ENCODE data around the gene COL24A1.
"Not testable (repeated sequence)": the region's sequence is repeated elsewhere in the genome, so short reads cannot be mapped to it uniquely, and the experiment has no call there.

Gene COL24A1

DNA sequence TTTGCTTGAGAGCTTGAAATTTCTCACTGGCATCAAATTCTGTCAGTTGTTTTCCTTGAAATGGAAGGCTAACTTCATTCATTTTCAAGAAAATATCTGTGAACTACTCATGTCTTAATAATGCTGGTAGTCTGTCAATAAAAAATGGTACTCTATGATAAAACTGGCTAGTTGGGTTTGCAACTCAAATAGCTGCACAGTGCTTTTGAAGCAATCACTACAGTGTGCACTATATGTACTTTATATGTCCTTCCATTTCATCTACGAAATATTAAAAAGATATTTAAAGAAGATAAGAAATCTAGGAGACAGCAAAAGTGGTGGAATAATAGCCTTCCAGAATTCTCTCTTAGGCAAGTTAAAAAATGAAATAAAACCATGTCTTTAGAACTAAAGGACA is 408.5 kb downstream of the COL24A1 start:
- DNase-seq: no peak

DNA sequence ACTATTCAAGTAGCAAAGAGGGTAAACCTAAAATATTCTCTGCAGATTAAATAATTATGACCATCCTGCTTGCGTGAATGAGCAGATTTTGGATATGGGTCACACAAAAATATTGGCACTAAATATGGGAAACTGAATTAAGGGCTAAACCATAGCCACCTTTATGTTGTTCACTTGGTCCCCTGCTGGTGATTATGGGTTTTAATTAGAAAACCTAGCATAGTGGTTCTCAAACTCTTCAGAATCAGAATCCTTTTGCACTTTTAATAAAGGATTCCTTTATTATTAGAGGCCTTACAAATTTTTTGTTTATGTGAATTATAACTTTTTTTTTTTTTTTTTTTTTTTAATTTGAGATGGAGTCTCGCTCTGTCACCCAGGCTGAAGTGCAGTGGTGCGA is 409.8 kb downstream of the COL24A1 start:
- no peak for DNase-seq

DNA sequence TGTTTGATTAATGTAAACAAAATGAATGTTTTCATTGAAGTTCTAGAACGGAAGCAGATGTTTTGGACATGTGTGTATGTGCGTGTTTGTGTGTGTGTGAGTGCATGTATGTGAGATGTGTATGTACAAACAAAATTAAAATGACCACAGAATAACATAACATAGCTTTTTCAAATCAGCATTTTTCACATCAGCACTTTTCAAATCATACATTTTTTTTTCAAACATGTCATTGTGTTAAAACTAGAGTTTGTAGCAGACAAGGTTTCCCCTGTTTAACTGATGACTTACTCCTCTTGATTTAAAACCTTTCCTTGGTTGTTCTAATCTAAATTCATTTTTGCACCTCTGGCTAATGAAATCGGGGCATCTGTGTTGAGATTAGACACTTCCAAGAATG is 412.8 kb downstream of the COL24A1 start:
- no peak for DNase-seq

DNA sequence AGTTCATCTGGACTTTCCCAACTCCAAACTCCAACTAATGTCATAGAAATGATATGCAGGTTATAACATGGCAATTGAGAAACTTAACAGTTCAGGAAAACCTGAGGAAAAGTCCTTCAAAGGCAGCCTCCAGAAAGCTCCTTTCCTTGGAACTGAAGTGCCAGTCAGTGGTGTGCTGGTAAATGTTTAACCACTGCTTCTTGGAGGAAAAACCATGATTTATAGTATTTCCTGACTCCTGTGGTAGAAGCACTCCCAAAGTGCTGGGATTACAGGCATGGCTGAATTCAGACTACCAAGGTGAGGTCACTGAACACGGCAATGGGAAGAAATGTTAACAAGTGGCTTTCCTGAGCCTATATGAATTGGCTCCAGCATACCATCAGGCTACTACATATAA is 421.6 kb downstream of the COL24A1 start:
- no peak for DNase-seq

DNA sequence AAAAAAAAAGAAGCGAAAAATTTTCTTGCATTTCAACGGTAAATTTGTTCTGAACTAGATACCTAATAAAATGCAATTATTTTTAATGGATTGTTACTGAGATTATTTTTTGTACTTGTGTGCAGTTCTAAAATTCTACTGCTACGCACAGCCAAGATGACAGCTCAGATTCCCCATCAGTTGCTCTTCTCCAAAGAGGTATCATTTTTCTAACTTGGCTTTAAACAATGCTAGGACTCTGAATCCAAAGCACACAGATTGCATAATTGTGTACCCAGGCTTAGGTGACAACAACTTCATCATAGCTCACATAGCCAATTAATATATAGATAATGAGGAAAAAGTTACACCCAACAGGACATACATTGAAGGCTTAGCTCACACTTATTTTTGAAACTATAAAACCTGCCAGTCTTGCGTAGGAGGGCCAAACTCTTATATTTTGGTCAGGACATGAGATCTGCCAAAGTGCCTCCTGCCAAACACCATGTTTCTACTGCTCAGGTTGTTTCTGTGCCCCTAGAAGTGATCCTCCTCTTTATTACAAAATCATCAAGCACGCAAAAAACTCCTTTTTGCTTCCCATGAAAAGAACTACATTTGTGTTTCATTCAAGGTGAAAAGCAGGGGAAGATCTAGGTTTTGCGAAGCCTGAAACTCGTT is 437.8 kb downstream of the COL24A1 start:
- DNase-seq: no peak

DNA sequence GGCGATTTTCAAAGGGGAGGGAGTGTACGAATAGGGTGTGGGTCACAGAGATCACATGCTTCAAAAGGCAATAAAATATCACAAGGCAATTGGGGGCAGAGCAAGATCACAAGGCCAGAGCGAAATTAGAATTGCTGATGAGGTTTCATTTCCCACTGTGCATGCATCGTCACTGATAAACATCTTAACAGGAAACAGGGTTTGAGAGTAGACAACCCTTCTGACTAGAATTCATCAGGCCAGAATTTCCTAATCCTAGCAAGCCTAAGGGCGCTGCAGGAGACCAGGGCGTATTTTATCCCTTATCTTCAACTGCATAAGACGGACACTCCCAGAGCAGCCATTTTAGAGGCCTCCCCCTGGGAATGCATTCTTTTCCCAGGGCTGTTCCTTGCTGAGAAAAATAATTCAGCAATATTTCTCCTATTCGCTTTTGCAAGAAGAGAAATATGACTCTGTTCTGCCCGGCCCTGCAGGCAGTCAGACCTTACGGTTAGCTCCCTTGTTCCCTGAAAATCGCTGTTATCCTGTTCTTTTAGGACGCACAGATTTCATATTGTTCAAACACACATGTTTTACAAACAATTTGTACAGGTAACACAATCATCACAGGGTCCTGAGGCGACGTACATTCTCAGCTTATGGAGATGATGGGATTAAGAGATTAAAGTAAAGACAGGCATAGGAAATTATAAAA is 442.0 kb downstream of the COL24A1 start:
- DNase-seq: not testable (repeated sequence)

DNA sequence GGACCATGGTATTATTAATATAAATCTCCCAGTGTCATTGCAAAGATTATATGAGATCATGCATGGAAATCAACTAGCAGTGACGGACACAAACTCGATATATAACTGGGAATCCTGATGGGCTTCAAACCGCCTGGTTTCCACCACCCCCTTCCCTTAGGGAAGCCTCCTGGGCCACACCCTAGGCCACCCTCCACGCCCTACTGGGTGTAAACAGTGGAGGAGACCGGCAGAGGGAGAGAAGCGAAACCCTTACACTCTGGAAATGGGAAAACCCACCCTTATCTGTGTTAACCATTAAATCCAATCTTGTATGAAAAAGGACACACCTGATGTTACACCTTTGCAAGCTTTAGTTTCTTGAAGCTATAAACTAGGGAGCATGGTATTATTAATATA is 447.7 kb downstream of the COL24A1 start:
- no peak for DNase-seq

DNA sequence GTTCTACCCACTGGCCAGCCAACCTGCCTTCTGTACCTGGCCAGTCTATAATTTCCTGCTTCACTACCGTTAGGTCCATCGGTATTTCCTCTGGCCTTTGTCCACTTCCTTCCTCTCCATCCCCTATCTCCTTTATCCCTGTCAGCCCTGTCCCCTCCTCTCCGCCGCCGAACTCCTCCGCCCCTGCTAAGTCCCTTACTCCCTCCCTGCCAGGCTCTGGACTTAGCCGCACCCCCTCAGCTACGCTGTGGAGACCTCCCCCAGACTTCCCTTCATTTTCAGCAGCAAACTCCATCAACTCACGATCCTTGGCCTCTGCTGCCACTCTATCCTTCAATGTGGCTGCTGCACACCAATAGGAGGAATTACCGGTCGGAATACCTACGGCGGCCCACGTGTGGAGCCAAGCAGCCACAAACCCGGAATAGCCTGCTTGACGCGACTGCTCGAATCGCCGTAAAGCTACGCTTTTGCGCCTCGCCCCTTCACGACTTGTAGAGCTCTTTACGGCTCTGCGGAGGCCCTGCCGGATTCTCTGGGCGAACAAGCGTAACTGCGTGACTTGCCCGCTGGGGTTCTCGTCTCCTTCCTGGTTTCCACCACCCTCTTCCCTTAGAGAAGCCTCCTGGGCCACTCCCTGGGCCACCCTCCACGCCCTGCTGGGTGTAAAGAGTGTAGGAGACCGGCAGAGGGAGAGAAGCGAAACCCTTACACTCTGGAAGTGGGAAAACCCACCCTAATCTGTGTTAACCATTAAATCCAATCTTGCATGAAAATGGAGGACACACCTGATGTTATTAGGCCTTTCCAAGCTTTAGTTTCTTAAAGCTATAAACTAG is 448.4 kb downstream of the COL24A1 start, which contains the start of gene ZNHIT6:
Gene ZNHIT6, minus strand, starts transcription at position 444 of the 839 bp plus-strand sequence. Its CDS starts 149 bp downstream, at position 295.
- peak; percentile 87 for DNase-seq

DNA sequence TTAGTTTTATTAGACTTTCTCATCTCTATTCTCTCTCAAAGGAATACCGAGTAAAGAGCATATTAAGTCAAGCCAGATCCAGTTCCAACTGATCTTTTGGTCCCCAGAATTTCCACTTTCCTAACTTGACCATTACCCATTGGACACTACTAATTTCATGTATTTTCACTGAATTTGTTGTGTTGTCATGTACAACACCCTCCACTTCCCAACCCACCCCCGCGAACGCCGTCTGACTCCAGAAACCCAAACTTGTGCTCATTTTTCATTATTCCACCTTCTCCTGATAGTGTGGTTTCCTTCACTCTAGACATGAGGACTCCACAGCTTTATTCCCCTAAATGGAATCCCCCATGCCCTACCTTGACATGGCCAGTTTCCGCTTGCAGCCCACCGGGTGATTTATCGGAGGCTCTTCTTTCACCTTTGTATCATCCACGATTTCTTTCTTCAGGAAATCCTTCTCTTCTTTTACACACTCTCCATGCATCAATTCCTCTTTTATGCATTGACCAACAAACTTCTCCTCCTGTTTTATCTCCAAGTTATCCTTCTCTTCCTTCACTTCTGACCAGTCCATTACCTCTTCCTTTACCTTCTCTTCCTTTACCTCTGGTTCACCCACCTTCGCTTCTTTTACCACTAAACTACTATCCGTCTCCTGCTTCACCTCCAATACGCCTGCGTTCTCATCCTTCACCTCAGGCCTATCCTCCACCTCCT is 449.1 kb downstream of the COL24A1 start:
- DNase-seq: no peak

DNA sequence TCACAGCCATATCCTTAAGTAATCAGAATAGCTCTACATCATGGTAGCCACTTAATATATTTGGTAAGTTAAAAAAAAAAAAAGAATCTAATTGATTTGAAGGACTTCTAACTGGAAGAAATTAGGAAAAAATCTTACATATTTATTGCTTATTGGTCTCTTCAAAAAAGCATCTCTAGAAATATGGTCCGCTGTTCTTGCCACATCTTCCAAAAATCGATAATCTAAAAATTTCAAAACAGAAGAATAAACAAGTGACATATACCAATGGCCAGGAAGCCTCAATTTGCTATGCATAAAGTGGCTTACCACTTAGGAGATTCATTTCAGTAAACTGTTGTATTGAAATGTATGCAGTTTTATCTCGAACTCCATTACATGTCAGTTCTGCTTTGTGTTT is 450.6 kb downstream of the COL24A1 start:
- DNase-seq: no peak

DNA sequence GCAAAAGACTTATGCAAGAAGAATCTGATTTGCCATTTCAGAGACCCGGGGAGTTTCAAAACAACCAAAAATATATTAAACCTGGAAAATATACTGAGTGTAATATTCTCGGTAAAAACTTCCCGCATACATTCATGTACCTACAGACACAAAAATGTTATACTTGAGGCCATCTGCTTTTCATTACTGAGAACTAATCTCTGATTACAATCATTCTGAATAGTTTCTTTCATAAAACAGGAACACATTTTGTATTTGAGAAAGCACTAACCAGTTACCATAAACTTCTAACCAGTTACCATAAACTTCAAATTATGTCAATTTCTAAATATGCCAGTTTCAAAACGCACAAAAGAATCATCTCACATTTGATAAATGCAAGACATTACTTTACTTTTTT is 456.1 kb downstream of the COL24A1 start:
- no peak for DNase-seq

DNA sequence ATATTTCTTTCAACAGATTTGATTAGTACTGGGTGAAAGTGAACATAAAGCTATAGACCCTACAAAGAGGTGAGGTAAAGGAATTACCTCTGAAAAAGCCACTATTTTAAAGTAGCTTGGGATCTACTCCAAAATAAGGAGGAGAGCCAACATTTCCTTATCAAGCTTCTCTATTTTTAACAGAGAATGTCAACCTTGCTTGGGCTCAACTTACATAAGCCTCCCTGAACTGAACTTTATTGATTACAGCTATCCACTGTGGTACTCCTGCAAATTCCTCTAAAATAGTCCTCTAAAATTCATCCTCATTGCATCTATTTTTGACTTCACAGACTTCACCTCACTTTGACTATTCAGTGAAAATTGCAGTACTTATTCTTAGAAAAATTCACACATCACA is 458.7 kb downstream of the COL24A1 start:
- DNase-seq: no peak

DNA sequence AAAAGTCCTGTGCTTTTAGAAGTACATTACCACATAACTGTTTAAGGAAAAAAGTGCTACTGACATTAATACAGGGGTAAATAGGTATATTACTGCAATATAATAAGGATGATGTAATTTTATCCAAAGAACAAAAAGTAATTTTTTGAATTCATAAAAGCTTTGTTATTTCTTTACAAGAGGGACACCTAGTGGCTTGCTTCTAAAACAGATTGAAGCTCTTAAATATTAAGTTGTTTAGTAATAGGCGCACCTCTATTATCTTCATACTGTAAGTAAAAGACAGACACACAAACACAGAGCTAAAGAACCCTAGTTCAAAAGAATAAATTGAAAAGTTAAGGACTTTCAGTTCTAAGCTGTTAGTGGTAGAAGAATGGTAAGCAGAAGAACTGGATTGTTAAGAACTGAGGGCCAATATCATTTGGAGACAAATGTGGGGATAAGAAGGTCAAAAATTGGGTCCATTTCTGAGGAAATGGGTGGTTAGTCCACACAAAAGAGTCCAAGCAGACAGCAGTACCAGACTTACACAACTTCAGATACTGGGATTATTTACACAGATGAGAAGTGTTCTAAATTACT is 463.8 kb downstream of the COL24A1 start:
- DNase-seq: peak; percentile 9

DNA sequence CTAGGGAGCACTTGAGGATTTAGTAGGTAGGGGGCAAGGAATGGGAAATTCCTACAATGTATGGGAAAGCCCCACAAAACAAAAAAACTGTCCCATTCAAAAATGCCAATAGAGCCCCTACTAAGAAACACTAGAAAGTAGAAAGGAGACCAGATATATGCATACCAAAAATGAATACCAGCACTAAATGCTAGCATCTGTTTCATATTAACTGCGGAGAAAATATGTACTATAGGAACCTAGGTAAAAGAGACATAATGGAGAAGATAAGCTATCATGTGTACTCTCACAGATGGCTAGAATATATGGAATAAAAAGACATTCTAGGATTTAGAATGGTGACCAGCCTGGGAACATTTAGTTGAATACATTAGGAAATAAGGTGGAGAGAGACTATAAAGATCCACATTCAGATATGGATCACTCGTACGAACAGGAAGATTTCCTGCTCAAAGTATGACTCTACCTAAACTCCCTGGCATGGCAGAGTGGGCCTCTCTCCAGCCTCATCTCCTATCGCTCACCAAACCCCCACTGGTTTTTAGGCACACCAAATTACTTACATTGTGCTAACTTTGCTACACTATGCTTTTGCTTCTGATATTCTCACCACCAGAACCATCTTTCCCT is 466.7 kb downstream of the COL24A1 start:
- DNase-seq: no peak

DNA sequence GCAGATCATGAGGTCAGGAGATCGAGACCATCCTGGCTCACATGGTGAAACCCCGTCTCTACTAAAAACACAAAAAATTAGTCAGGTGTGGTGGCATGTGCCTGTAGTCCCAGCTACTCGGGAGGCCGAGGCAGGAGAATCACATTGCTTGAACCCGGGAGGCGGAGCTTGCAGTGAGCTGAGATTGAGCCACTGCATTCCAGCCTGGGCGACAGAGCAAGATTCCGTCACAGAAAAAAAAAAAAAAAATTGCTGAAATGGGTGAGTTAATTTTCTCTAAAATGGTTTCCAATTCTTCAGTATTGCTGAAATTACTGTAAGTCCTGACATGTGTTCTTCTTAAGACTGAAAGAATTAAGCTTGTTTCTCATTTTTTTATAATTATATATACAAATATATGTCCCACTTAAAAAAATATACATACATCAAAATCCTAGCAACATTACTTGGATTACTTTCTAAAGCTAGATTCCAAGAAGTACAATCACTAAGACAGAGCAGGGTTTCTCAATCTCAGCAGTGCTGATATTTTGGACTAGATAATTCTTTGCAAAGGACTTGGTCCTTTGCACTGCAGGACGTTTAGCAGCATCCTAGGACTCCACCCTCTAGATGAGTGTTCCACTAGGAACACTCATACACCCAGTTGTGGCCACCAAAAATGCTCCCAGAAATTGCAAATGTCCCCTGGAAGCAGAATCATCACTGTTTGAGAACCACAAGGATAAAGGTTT is 473.1 kb downstream of the COL24A1 start:
- DNase-seq: no peak

DNA sequence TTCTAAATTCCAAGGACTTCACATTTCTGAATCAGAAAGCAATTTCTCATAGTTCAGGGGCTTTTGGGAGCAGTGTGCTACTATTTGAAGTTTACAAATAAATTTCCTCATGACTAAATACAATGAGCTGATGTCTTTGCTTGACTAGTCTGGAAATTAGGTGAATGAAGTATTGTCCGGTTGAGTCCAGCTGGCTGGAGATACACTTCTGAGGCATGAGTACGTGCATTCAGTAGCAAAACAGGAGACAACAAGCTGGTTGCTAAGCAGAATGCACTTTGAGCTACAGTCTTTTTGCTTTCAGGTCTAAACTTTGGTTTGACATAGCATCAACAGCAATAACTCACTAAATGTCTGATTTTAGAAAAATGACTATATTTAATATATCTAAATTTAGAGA is 475.5 kb downstream of the COL24A1 start:
- peak; percentile 31 for DNase-seq
